NCI-H748 (cell line): ENCODE measurements around the gene CDC42BPB.
"Not testable (repeated sequence)": the region's sequence is repeated elsewhere in the genome, so short reads cannot be mapped to it uniquely, and the experiment has no call there.

Experiments used
- DNase-seq: peaks from one replicate; lab custom pipeline; 2025; ENCODE audit not compliant: unreplicated experiment; lab: John Stamatoyannopoulos, UW

The CDC42BPB gene

GRCh38 chr14:103056322-103057027, 874 bp downstream of the CDC42BPB start:
- DNase-seq, result peak; percentile 88

DNA sequence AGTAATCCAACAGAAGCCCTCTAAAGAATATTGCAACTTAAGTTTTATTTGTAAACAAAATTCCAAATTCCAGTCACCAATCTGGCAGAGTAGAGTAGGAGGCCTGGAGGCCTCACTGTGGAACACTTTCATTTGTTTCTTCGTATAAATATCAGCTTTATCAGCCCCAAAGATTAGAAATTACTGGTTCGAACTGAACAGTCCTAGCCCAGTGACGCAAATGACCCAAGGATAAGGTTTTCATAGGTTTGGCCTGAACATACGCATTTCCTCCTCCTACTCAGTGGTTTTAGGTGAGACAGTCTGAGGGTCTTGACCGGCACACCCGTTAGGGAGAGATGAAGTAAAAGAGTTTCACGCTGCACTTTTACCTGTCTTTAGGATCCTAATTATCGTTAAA, 1.7 kb downstream of the CDC42BPB start:
- DNase-seq, result no peak

DNA sequence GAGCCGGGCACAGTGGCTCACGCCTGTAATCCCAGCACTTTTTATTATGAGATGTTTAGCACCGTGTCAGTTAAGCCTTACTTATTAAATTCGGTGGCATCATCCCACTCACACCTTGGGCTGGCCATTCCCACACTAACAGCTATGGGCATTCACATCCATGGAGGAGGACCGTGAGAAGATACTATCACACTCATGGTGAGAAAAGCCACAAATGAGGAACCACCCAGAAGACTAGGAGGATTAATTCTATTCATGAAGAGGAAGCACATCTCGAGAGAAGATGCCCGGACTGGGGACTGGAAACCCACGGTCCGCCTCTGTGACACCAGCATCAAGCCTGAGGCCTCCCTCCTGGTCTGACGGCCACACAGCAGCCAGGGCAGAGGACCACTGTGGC, 4.9 kb downstream of the CDC42BPB start:
- no peak for DNase-seq

GRCh38 chr14:103050935-103051334, 6.4 kb downstream of the CDC42BPB start:
- no peak for DNase-seq

- not testable (repeated sequence) for DNase-seq
Observed at GRCh38 chr14:103047453-103047852, 9.9 kb downstream of the CDC42BPB start.

GRCh38 chr14:103045371-103045869, 11.9 kb downstream of the CDC42BPB start:
- DNase-seq, result no peak

GRCh38 chr14:103043257-103044015, 13.9 kb downstream of the CDC42BPB start:
- no peak for DNase-seq

DNA sequence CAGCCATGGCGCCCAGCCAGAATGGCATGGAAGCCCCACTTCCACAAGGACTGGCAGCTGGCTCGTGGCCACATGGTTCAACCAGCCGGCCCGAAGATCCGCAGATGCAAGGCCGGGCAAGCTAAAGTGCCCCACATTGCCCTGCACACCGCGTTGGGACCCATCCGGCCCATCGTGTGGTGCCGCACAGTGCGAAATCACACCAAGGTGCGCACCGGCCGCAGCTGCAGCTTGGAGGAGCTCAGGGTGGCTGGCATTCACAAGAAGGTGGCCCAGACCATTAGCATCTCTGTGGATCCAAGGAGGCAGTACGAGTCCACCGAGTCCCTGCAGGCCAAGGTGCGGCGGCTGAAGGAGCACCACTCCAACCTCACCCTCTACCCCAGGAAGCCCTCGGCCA, 15.9 kb downstream of the CDC42BPB start:
- DNase-seq, result no peak

DNA sequence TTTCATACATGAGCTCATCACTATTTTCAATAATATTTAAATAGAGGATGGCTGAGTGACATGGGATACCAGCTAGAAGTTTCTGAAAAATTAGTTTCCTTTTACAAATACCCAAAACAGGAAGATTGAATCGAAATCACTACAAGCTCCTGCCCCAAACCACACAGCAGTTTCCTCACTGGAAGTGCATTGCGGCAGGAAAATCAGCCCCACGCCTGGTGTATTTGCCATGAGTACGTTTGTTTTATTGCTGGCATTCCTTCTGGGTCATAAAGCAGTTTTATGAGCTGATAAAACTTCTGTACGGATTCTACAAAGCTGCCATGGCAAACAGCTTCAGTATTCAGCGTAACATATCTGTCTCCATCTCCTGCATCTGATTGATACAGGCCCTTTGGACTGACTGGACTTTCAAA, 23.7 kb downstream of the CDC42BPB start:
- DNase-seq, result no peak

DNA sequence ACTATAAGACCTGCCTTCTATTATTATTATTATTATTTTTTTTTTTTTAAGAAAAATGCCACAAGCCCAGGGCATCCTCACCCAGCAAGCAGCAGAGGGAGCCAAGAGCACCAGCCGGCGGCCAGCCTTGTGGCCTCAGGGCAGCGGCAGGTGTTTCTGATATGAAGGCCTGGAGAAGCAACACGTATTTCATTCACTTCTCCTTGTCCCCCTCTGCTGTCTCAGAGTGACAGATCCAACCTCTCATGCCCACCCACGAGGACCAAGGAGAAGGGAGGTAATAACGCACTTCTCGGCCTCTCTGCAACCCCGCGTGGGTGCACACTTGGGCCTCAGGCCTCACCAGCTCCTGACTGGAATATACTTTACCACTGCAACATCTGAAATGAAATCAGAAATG, 25.4 kb downstream of the CDC42BPB start:
- DNase-seq, result no peak

DNA sequence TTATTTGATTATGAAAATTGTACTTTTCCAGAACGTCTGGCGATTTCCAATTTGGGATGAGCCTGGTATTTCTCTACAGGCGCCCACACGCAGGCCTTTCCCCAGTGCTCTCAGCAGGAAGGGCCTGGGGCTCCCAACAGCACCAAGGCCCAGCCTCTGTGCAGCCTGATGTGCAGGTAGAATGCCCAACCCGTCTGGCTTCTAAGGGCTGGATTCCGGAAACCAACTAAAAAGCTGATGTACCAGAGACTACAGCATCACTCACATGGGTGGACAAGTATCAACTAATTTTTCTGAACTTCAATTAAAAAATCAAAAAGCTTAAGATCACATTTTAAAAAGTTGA, 25.8 kb downstream of the CDC42BPB start:
- no peak for DNase-seq

DNA sequence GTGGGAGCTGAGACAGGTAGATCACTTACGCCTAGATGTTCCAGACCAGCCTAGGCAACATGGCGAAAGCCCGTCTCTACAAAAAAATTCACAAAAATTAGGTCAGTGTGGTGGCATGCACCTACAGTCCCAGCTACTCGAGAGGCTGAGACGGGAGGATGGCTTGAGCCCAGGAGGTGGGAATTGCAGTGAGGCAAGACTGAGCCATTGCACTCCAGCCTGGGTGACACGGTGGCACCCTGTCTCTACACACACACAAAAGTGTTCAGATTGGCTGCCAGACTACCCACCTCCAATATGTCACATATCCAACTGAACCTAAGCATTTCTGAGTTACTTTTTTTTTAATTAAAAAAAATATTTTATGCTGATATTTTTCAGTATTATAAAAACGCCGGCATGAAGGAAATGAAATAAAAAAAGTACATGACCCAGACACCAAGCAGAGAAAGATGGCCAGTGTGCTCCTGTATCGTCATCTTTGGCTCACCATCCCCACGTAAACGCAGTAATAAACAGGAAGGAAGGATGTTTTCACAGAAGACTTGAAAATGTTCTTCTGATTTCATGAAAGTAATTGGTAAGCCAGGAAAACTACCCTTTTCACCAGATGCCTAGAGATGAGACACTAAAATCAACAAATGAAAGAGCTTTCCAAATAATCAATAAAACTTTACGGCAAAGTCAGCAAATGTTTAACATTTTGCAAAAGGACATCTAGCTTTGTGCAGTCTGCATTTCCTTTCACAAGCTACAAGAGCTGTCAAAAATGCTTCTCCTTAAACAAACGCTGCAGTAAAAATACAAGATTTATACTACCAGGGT, 26.4 kb downstream of the CDC42BPB start:
- no peak for DNase-seq

DNA sequence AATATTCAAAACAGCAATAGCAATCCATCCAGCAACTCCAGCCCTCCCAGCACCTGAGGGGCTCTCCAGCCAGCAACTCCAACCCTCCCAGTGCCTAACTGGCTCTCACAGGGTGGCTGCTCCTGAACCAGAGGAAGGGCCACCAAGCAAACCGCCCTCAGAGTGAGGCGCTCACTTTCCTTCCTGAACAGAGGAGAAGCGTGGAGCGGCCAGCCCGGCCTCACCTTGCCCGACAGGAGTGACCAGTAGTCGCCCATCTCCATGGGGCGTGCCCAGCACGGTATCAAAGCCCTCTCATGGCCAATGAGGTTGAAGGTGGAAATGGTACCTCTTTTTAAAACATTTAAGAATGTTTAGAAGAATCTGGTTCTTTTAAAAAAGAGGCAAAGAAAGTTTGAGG, 27.4 kb downstream of the CDC42BPB start:
- DNase-seq, result no peak

- DNase-seq, result no peak
Observed at GRCh38 chr14:103028772-103029171, 28.6 kb downstream of the CDC42BPB start.

DNA sequence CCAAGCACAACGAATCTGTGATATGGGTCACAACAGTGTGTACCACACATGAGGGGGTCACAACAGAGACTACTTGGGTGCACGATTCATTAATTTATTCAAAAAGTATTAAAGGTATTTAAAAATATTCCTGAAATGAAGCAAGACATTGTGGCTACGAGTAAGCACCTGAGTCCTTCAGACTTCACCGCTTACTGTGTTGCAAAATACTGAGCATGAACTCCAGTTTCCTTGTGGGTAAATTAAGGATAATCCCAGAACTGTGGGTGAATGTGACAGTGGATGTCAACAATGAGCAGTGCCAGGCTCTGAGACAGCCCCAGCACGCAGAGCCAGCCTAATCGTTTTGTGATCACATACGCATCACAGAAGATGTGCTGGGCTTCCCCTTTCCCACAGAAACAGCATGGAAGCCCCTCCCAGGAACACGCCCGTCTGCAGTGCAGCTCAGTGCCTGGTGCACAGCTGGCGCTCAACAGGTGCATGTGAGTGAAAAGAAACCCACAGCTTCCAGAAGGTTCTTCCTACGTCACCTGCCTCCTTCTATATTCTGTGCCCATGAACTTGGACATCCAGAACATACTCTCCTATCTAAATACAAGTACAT, 29.1 kb downstream of the CDC42BPB start:
- peak; percentile 50 for DNase-seq

- DNase-seq, result no peak
Observed at GRCh38 chr14:103027451-103027850, 29.9 kb downstream of the CDC42BPB start.

DNA sequence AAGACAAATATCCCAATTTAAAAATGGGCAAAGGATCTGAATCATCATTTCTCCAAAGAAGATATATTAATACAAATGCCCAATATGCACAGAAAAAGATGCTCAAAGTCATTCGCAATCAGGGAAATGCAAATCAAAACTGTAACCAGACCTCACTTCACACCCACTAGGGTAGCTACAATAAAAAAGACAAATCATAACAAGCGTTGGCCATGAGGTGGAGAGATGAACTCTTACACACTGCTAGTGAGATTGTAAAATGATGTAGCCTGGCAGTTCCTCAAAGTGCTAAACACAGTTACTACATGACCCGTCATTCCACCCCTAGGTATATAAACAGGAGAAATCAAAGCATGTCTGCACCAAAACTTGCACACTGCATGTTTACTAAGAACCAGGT, 30.4 kb downstream of the CDC42BPB start:
- no peak for DNase-seq

- DNase-seq, result not testable (repeated sequence)
Observed at GRCh38 chr14:103026196-103026595, 31.2 kb downstream of the CDC42BPB start.

- DNase-seq, result no peak
Observed at GRCh38 chr14:103023881-103024473, 33.4 kb downstream of the CDC42BPB start.

DNA sequence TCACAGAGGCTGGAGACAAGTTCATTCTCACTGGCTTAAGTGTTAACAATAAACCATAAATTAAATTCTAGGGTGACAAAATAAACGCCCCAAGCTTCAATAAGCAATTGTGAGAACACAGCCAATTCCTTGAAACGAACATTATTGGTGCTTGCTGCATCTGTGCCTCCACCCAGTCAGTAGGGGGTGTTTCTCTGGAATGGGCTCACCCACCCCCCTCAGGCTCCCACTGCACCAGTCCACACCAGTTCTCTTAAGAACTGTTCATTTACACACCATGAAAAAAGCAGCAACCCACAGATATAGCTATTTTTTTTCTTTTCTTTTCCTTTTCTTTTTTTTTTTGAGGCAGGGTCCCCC, 34.7 kb downstream of the CDC42BPB start:
- DNase-seq, result no peak
